Left ventricle myocardium inferior (tissue), 1 donor: ENCODE measurements around the gene PHLPP1. TPM values are rescaled to one million over a fixed set of nuclear protein-coding genes. Genes with fewer than 3 reads are reported as not detected.

Source experiments
- DNase-seq: peaks from one replicate; pipeline ENCODE4 v3.0.0-alpha.2; 2020
- H3K27ac ChIP-seq: fragments of 200-600 bp; replicated peaks from 2 replicates; pipeline ENCODE4 v1.8.0; 2021
- H3K27me3 ChIP-seq: fragments of 200-600 bp; 2 replicates; pipeline ENCODE4 v1.8.0; 2021; ENCODE audit warnings: low read depth
- H3K36me3 ChIP-seq: fragments of 200-600 bp; 2 replicates; pipeline ENCODE4 v1.8.0; 2021
- H3K4me1 ChIP-seq: fragments of 200-600 bp; 2 replicates; pipeline ENCODE4 v1.8.0; 2021
- H3K4me3 ChIP-seq: fragments of 200-600 bp; 2 replicates; pipeline ENCODE4 v1.8.0; 2021; ENCODE audit warnings: mild to moderate bottlenecking, moderate library complexity
- H3K9me3 ChIP-seq: fragments of 200-600 bp; replicated peaks from 2 replicates; pipeline ENCODE4 v1.8.0; 2021
- intact Hi-C: fragments of 100-400 bp; cut with micrococcal nuclease; formaldehyde crosslinking; loops from one replicate; pipeline ENCODE4 v1.11.0; 2022
- total RNA-seq: library from RNA; stranded (reverse); fragmentation: NEBNext Ultra II Directional; extraction: Animal tissue kit (Norgen Biotek cat#: 25700); gene quantifications from one replicate; pipeline ENCODE4 v1.2.1, GENCODE V29; 2021
- TF ChIP-seq, protein P1 (sequence below): fragments of 200-600 bp; IDR thresholded peaks from 2 replicates; pipeline ENCODE4 v1.8.0; 2021; ENCODE audit warnings: antibody characterized with exemption, mild to moderate bottlenecking, borderline replicate concordance
- donor health status: DM: no; HTN: yes; CAD: no; lungs with severe emphysema.

The PHLPP1 gene
- total RNA-seq, 1 donor from 2014 or later: 5.9 TPM

DNA sequence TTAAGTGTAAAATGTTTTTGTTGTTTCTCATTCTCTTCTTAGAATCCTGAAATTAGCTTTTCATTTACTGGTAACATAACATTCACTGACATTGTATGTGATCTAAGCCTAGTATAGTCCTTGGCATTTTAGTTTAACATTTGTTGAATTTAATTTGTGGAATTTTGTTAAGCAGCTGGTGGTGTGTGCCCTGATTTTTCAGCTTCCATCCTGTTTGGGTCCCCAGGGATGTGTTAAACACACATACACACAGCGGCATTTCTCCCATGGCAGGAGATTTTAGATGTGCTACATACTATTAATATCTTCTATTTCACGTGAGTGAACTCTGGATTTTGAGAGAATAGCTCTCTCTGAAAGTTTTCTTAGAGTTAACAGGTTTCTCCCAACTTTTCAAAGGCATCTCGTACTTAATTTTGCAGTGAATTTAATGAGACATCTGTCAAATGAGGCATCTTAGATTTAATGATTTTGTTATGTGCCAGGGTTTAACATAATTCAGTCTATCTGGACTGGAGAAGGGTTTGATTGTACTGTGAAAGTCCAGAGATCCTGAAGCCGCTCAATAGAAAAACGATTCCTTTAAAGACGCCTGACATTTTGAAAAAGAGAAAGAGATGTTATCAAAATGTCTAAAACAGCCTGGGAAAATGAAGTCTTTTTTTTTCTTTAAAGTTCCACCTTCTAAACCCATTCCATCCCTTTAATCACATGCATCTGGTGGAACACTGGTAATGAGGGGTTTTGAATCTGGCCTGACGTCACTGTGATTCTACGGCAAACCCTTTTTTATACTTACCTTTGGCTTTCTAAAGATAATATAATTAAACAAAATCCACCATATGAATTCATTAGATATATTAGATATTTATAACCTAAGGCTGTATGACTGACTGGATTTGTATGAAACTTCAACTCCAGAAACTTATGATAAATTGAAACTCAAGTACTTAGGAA is 6.8 kb downstream of the PHLPP1 start:
- no peak for DNase-seq
- peak overlapping the region; percentile 22 for H3K4me3 ChIP-seq
- intact Hi-C loops: no loop called here
- H3K4me1 ChIP-seq: peaks cover 78% of the 10 kb centered on the region
- TF ChIP-seq, protein P1, sequence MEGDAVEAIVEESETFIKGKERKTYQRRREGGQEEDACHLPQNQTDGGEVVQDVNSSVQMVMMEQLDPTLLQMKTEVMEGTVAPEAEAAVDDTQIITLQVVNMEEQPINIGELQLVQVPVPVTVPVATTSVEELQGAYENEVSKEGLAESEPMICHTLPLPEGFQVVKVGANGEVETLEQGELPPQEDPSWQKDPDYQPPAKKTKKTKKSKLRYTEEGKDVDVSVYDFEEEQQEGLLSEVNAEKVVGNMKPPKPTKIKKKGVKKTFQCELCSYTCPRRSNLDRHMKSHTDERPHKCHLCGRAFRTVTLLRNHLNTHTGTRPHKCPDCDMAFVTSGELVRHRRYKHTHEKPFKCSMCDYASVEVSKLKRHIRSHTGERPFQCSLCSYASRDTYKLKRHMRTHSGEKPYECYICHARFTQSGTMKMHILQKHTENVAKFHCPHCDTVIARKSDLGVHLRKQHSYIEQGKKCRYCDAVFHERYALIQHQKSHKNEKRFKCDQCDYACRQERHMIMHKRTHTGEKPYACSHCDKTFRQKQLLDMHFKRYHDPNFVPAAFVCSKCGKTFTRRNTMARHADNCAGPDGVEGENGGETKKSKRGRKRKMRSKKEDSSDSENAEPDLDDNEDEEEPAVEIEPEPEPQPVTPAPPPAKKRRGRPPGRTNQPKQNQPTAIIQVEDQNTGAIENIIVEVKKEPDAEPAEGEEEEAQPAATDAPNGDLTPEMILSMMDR: no peak
- H3K27me3 ChIP-seq: no peaks in the 10 kb centered on the region
- H3K9me3 ChIP-seq: no peaks in the 10 kb centered on the region
- H3K27ac ChIP-seq: peak overlapping the region; percentile 31
- H3K36me3 ChIP-seq: no peaks in the 10 kb centered on the region

DNA sequence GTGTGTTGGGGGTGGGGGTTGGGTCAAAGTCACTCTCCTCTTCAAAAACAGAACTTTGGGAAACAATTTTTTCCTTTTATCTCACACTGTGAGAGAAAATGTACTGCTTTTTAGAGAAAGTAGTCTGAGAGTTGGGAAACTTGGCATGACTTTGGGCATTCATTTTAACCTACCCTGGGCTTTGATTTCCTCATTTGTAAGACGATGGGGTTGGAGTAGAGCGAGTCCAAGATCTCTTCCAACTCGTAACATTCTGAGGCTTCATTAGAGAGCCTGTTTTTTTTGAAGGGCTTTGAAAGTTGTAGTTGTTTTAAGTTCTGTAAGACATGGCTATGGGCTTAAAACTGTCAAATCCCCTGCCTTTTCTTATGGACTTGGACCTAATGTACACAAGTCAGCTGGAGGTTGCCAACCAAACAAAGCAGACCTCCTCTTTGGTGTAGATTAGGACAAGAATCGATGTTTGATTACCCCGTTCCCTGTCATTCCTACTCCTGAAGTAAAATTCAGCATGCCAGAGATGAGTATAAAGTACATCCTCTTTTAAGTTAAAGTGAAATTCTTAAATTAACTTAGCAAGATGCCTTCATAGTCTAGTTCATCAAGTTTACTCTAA is 8.4 kb downstream of the PHLPP1 start:
- intact Hi-C loops: no loop called here
- H3K27ac ChIP-seq: no peak overlapping the region

DNA sequence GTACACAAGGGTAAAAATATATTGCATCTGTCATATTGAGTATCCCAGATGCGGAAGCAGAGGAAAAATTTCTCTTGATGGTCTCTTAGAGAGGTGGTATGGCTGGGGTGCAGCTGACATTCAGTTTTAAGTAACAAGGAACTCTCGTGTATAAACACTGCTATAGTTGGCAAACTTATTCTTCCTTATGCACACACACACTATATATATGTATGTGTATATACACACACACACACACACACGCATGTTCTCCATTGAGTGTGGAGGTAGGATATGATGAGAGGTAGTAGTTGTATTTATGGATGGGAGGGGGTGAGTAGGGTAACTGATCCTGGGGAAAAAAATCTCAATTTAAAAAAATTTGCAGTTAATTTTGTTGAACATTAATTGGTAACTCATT is 10.6 kb downstream of the PHLPP1 start:
- TF ChIP-seq, protein P1: no peak
- no peak overlapping the region for H3K27ac ChIP-seq
- no peak overlapping the region for H3K4me3 ChIP-seq
- no peaks in the 10 kb centered on the region for H3K9me3 ChIP-seq
- no peaks in the 10 kb centered on the region for H3K27me3 ChIP-seq
- peaks cover 45% of the 10 kb centered on the region for H3K4me1 ChIP-seq
- no peaks in the 10 kb centered on the region for H3K36me3 ChIP-seq
- DNase-seq: no peak
- intact Hi-C loops: no loop called here

More for the DNA sequence above, 8.4 kb downstream of the PHLPP1 start:
- DNase-seq: no peak
- no peaks in the 10 kb centered on the region for H3K36me3 ChIP-seq
- peaks cover 67% of the 10 kb centered on the region for H3K4me1 ChIP-seq
- H3K9me3 ChIP-seq: no peaks in the 10 kb centered on the region
- TF ChIP-seq, protein P1: no peak
- no peak overlapping the region for H3K4me3 ChIP-seq
- H3K27me3 ChIP-seq: no peaks in the 10 kb centered on the region

DNA sequence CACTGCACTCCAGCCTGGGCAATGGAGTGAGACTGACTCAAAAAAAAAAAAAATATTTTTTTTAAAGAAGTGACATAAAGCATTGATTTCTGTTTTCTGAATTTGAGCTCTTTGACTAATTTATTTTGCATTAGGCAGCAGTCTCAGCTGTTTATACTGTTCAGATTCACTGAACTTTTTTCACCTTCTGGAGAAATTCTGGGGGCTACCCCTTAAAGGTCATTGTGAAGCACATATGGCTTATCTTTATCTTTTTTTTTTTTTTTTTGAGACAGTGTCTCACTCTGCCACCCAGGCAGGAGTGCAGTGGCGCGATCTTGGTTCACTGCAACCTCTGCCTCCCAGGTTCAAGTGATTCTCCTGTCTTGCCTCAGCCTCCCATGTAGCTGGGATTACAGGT is 12.9 kb downstream of the PHLPP1 start:
- no peaks in the 10 kb centered on the region for H3K27me3 ChIP-seq

More for the DNA sequence above, 12.9 kb downstream of the PHLPP1 start:
- DNase-seq: no peak
- TF ChIP-seq, protein P1: no peak
- Histone ChIP-seq H3K4me3 (no peak overlapping the region), H3K27ac (no peak overlapping the region), H3K4me1 (peaks cover 22% of the 10 kb centered on the region), H3K36me3 (no peaks in the 10 kb centered on the region), H3K9me3 (peaks cover 18% of the 10 kb centered on the region)
- intact Hi-C loops: no loop called here
